GM12865 (cell line): ENCODE results near the gene INSIG1.

Experiments used
- DNase-seq: peaks from one replicate; pipeline ENCODE4 v3.0.0; 2010; ENCODE audit warnings: low read depth
- H3K4me3 ChIP-seq: 2 replicates; pipeline ENCODE4 v1.5.1; 2011; ENCODE audit warnings: mild to moderate bottlenecking, low read depth, low read length, control low read depth
- TF ChIP-seq, protein P1 (sequence below): IDR thresholded peaks from 2 replicates; pipeline ENCODE4 v1.5.1; 2011; ENCODE audit warnings: low read length, control low read depth, low read depth, inconsistent platforms; ENCODE audit not compliant: insufficient read depth; ENCODE audit errors: missing control alignments

The INSIG1 gene

GRCh38 chr7:155349601-155350331 is 52.1 kb downstream of the INSIG1 start:
- no peak overlapping the region for H3K4me3 ChIP-seq
- TF ChIP-seq, protein P1, sequence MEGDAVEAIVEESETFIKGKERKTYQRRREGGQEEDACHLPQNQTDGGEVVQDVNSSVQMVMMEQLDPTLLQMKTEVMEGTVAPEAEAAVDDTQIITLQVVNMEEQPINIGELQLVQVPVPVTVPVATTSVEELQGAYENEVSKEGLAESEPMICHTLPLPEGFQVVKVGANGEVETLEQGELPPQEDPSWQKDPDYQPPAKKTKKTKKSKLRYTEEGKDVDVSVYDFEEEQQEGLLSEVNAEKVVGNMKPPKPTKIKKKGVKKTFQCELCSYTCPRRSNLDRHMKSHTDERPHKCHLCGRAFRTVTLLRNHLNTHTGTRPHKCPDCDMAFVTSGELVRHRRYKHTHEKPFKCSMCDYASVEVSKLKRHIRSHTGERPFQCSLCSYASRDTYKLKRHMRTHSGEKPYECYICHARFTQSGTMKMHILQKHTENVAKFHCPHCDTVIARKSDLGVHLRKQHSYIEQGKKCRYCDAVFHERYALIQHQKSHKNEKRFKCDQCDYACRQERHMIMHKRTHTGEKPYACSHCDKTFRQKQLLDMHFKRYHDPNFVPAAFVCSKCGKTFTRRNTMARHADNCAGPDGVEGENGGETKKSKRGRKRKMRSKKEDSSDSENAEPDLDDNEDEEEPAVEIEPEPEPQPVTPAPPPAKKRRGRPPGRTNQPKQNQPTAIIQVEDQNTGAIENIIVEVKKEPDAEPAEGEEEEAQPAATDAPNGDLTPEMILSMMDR: no peak
- DNase-seq: no peak

DNA sequence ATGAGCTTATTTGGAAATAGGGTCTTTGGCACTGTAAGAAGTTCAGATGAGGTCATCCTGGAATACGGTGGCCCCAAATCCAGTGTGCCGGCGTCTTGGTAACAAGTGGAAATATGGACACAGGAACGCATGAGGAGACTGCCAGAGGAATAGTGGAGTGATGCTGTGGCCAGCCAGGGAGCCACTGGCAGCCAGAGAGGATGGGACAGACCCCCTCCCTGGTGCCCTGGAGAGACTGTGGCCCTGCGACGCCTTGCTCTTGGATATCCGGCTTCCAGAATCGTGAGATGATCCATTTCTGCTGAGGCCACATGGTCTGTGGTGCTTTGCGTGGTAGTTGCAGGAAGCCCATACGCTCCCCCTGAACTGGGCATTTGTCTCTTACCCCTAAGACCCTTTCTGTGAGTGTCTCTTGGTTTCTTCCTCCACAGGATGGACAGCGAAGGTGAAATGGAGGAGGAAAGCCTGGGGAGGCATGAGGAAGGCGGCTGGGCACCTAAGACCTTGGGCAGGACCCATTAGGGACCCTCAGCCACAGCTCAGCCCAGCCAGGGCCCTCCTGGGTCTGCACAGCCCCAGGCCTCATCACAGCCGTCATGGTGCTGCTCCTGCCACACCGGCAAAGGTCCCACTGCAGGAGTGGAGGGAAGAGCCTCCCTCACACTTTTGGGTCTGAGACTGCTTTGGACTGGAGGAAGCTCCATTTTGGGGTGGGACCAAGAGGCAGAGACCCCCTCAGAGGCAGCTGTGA is 53.6 kb downstream of the INSIG1 start:
- DNase-seq: no peak
- H3K4me3 ChIP-seq: no peak overlapping the region
- TF ChIP-seq, protein P1: no peak

GRCh38 chr7:155352076-155352752 is 54.5 kb downstream of the INSIG1 start:
- no peak overlapping the region for H3K4me3 ChIP-seq
- TF ChIP-seq, protein P1: no peak
- no peak for DNase-seq

DNA sequence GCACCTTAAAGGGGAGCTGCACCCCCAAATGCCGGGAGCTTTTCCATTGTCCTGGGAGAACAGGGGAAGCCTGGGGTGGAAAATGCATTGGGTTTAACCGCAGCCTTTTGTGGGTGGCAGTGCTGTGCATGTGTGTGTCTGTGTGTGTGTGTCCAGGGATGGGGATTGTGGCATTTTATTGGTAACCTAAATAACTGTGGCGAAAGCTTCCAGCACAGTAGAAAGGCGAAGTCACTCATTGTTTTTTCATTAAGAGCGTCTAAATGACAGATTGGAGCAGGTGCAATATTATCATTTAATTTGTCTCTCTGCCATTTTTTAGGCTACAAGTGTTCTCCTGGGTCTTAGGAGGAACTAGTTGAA is 55.1 kb downstream of the INSIG1 start:
- DNase-seq: no peak
- H3K4me3 ChIP-seq: no peak overlapping the region
- TF ChIP-seq, protein P1: no peak

- H3K4me3 ChIP-seq: no peak overlapping the region
- TF ChIP-seq, protein P1: no peak
- DNase-seq: no peak
Measured at GRCh38 chr7:155353256-155353897, 55.7 kb downstream of the INSIG1 start.

DNA sequence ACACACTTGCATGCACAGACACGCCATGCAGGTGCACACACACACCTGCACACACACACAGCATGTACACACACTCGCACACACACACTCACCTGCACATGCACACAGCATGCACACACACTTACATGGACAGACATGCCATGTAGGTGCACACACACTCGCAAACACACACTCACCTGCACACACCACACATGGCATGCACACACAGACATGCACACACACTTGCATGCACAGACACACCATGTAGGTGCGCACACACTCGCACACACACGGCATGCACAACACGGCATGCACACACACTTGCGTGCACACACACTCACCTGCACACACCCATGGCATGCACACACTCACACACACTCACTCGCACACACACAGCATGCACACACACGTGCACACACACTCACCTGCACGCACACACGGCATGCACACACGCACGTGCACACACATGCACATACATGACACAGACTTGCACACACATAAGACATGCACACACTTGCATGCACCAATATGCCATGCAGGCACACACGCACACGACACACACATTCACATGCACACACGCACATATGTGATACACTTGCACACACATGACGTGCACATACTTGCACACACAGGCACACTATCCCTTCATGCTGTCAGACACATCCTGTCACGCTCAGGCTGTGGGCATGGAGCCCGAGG is 56.8 kb downstream of the INSIG1 start:
- DNase-seq: no peak
- H3K4me3 ChIP-seq: no peak overlapping the region
- TF ChIP-seq, protein P1: no peak
